ENCODE data around the gene SLC9A8. TPM values are rescaled to one million over a fixed set of nuclear protein-coding genes. Genes with fewer than 3 reads are reported as not detected.
"Not testable (repeated sequence)": the region's sequence is repeated elsewhere in the genome, so short reads cannot be mapped to it uniquely, and the experiment has no call there.

SLC9A8 gene
- total and polyA plus RNA-seq, 2 experiments from 2014 or later, result 4.2 to 5.0 TPM

DNA sequence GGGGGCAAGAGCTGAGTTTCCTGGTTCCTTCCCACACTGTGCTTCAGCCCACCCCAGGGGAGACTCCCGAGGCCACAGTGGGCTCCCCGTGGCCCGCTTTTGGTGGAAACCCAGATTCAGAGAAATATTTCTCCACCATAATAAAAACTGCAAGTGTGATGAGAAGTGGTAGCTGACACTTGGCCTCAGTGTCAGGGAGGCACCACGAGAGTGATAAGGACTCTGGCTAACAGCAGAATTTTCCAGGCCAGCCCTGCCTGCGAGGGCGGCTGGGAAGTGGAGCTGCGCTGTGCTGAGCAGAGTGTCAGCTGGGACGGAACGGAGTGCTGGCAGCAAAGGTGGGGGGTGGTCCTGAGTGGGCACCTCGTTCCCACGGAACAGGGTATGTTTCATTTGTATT is 80.2 kb downstream of the SLC9A8 start:
- H3K36me3 ChIP-seq (ENCODE audit: low read depth), result no peaks in the 10 kb centered on the region; the same call in 1 of the 2 replicates
- H3K9ac ChIP-seq, result no peak overlapping the region
- H3F3A ChIP-seq (ENCODE audit: insufficient read depth), result 0 out of 2 replicates have a peak, but pooled peaks cover 9% of the 10 kb centered on the region
- no peaks in the 10 kb centered on the region for H3K9me3 ChIP-seq (ENCODE audit: low read depth)
- H2AFZ ChIP-seq, result no peak overlapping the region
- H3K4me1 ChIP-seq (ENCODE audit: insufficient read depth), result peaks cover 8% of the 10 kb centered on the region; the same call in 1 of the 2 replicates
- 27 to 31% methylated on average over 11 of the region's 11 CpGs for WGBS, 2 experiments (ENCODE audit: low coverage in 1 of 2, low lambda C conversion rate in 2 of 2, missing lambda C conversion rate in 2 of 2)
- no peak for DNase-seq
- no peaks in the 10 kb centered on the region for H3K79me2 ChIP-seq (ENCODE audit: insufficient read depth)
- in situ Hi-C loops (cut with MboI), result no loop called here
- H4K20me1 ChIP-seq (ENCODE audit: insufficient read depth), result no peaks in the 10 kb centered on the region
- H3K27ac ChIP-seq, result no peak overlapping the region
- no peaks in the 10 kb centered on the region for H3K27me3 ChIP-seq (replicated peaks; ENCODE audit: insufficient read depth)
- TF ChIP-seq EZH2 (IDR thresholded peaks at IDR 0.05; ENCODE audit: insufficient read depth, poor library complexity, severe bottlenecking) (no peak), EZH2phosphoT487 (IDR thresholded peaks at IDR 0.05; ENCODE audit: insufficient read depth, low read depth) (no peak)
- H3K4me3 ChIP-seq, result no peak overlapping the region
- no peak overlapping the region for H3K4me2 ChIP-seq (ENCODE audit: unreplicated experiment)
- no peaks in the 10 kb centered on the region for H3K9me2 ChIP-seq (ENCODE audit: insufficient read depth)

GRCh38 chr20:49893242-49894072 is 80.8 kb downstream of the SLC9A8 start:
- Histone ChIP-seq H3K27ac (no peak overlapping the region), H3K9ac (no peak overlapping the region), H3K4me1 (ENCODE audit: insufficient read depth) (peaks cover 8% of the 10 kb centered on the region; the same call in 1 of the 2 replicates), H3K36me3 (ENCODE audit: low read depth) (no peaks in the 10 kb centered on the region; the same call in 1 of the 2 replicates), H3K4me2 (ENCODE audit: unreplicated experiment) (no peak overlapping the region), H3K4me3 (no peak overlapping the region), H3K9me3 (ENCODE audit: low read depth) (no peaks in the 10 kb centered on the region), H3K27me3 (replicated peaks; ENCODE audit: insufficient read depth) (no peaks in the 10 kb centered on the region), H3F3A (ENCODE audit: insufficient read depth) (0 out of 2 replicates have a peak, but pooled peaks cover 9% of the 10 kb centered on the region), H3K9me2 (ENCODE audit: insufficient read depth) (no peaks in the 10 kb centered on the region), H3K79me2 (ENCODE audit: insufficient read depth) (no peaks in the 10 kb centered on the region), H4K20me1 (ENCODE audit: insufficient read depth) (no peaks in the 10 kb centered on the region), H2AFZ (no peak overlapping the region)
- peak; percentile 63 for DNase-seq
- WGBS, 2 experiments (ENCODE audit: low coverage in 1 of 2, low lambda C conversion rate in 2 of 2, missing lambda C conversion rate in 2 of 2), result 71% methylated on average over 12 of the region's 12 CpGs
- TF ChIP-seq EZH2phosphoT487 (IDR thresholded peaks at IDR 0.05; ENCODE audit: insufficient read depth, low read depth) (no peak), EZH2 (IDR thresholded peaks at IDR 0.05; ENCODE audit: insufficient read depth, poor library complexity, severe bottlenecking) (no peak)
- in situ Hi-C loops (cut with MboI), result no loop called here

DNA sequence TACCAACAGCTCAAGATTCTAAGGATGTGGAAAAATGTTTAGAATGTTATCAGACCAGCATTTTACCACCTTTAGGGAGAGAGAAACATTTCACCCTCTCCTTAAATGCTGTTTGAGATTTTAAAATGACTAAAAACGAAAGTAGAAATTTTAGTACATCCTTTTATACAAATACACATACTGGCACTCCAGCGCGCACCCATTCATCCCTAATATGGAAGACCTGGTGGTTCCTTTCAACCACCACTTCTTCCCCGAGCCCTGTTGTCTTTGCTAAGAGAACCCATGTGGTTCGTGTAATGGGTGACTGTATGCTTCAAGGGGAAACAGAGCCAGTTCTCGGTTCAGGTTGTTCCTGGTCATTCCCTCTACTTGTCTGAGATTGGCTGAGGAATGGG is 81.4 kb downstream of the SLC9A8 start:
- Histone ChIP-seq H3K4me3 (no peak overlapping the region), H4K20me1 (ENCODE audit: insufficient read depth) (no peaks in the 10 kb centered on the region), H3K27ac (no peak overlapping the region), H3K4me2 (ENCODE audit: unreplicated experiment) (no peak overlapping the region), H3K27me3 (replicated peaks; ENCODE audit: insufficient read depth) (no peaks in the 10 kb centered on the region), H3K4me1 (ENCODE audit: insufficient read depth) (peaks cover 8% of the 10 kb centered on the region; the same call in 1 of the 2 replicates), H2AFZ (no peak overlapping the region), H3K9me3 (ENCODE audit: low read depth) (no peaks in the 10 kb centered on the region), H3F3A (ENCODE audit: insufficient read depth) (0 out of 2 replicates have a peak, but pooled peaks cover 9% of the 10 kb centered on the region), H3K9me2 (ENCODE audit: insufficient read depth) (no peaks in the 10 kb centered on the region), H3K36me3 (ENCODE audit: low read depth) (no peaks in the 10 kb centered on the region; the same call in 1 of the 2 replicates), H3K79me2 (ENCODE audit: insufficient read depth) (no peaks in the 10 kb centered on the region), H3K9ac (no peak overlapping the region)
- in situ Hi-C loops (cut with MboI), result no loop called here
- no peak for DNase-seq
- no peak for TF ChIP-seq EZH2 (IDR thresholded peaks at IDR 0.05; ENCODE audit: insufficient read depth, poor library complexity, severe bottlenecking)
- WGBS, 2 experiments (ENCODE audit: low coverage in 1 of 2, low lambda C conversion rate in 2 of 2, missing lambda C conversion rate in 2 of 2), result 57 to 60% methylated on average over 6 of the region's 6 CpGs

GRCh38 chr20:49895474-49896093 is 83.0 kb downstream of the SLC9A8 start:
- H2AFZ ChIP-seq; H3K9me3 ChIP-seq (ENCODE audit: low read depth); H3K4me3 ChIP-seq; H3F3A ChIP-seq (ENCODE audit: insufficient read depth); DNase-seq; H4K20me1 ChIP-seq (ENCODE audit: insufficient read depth); H3K4me1 ChIP-seq (ENCODE audit: insufficient read depth); H3K9ac ChIP-seq; H3K36me3 ChIP-seq (ENCODE audit: low read depth); in situ Hi-C loops (cut with MboI); H3K9me2 ChIP-seq (ENCODE audit: insufficient read depth); H3K27ac ChIP-seq; H3K79me2 ChIP-seq (ENCODE audit: insufficient read depth); H3K4me2 ChIP-seq (ENCODE audit: unreplicated experiment); H3K27me3 ChIP-seq (replicated peaks; ENCODE audit: insufficient read depth): not testable (repeated sequence)
- 93 to 95% methylated on average over 7 of the region's 7 CpGs for WGBS, 2 experiments (ENCODE audit: low coverage in 1 of 2, low lambda C conversion rate in 2 of 2, missing lambda C conversion rate in 2 of 2)
